Spleen (tissue), 11 donors: ENCODE data around the gene MCM7. TPM values are rescaled to one million over a fixed set of nuclear protein-coding genes. Genes with fewer than 3 reads are reported as not detected.
A peak's percentile ranks its signal among the peaks of the same experiment; 100 is the strongest.

Experiments used
- DNase-seq: peaks from one replicate; pipeline ENCODE4 v3.0.0-alpha.2; 2020
- H3K27ac ChIP-seq, 8 donors: fragments of 200-600 bp; sonication (generic) in 7 of 8; 1 replicate in 4 of 8; 2 replicates in 4 of 8; pipeline versions ENCODE4 v1.5.0 to v1.8.0; 2016 to 2021; ENCODE audit warnings: inconsistent platforms in 4 of 8, mild to moderate bottlenecking in 4 of 8, moderate library complexity in 1 of 8
- H3K27me3 ChIP-seq, 7 donors: fragments of 200-600 bp; sonication (generic) in 6 of 7; replicated peaks in 1 of 7; 1 replicate in 4 of 7; 2 replicates in 3 of 7; pipeline versions ENCODE4 v1.5.0 to v1.8.0; 2016 to 2021; ENCODE audit warnings: inconsistent platforms in 3 of 7, mild to moderate bottlenecking in 1 of 7
- H3K36me3 ChIP-seq, 6 donors: fragments of 200-600 bp; sonication (generic) in 5 of 6; 1 replicate in 4 of 6; 2 replicates in 2 of 6; pipeline versions ENCODE4 v1.5.0 to v1.8.0; 2016 to 2021; ENCODE audit warnings: inconsistent platforms in 2 of 6
- H3K4me1 ChIP-seq, 6 donors: fragments of 200-600 bp; sonication (generic) in 5 of 6; 1 replicate in 3 of 6; 2 replicates in 3 of 6; pipeline versions ENCODE4 v1.5.0 to v1.8.0; 2016 to 2021; ENCODE audit warnings: inconsistent platforms in 3 of 6
- H3K4me3 ChIP-seq, 8 donors: fragments of 200-600 bp; sonication (generic) in 7 of 8; 1 replicate in 4 of 8; 2 replicates in 4 of 8; pipeline versions ENCODE4 v1.5.0 to v1.8.0; 2016 to 2021; ENCODE audit warnings: inconsistent platforms in 4 of 8, mild to moderate bottlenecking in 4 of 8, moderate library complexity in 2 of 8
- H3K9me3 ChIP-seq, 8 donors: fragments of 200-600 bp; sonication (generic) in 7 of 8; 1 replicate in 4 of 8; 2 replicates in 4 of 8; pipeline versions ENCODE4 v1.5.0 to v1.8.0; 2016 to 2021; ENCODE audit warnings: inconsistent platforms in 4 of 8
- POLR2A ChIP-seq, 3 donors: fragments of 450-650 bp; IDR thresholded peaks; one replicate each; pipeline ENCODE4 v1.5.1; 2017; ENCODE audit warnings: antibody characterized with exemption in 3 of 3, mild to moderate bottlenecking in 1 of 3
- POLR2AphosphoS5 ChIP-seq, 3 donors: sonication (generic); formaldehyde crosslinking; IDR thresholded peaks; one replicate each; pipeline ENCODE4 v1.5.1; 2017; ENCODE audit warnings: antibody characterized with exemption in 3 of 3
- WGBS, 5 donors: extraction: QIAGEN DNeasy Blood & Tissue Kit in 3 of 5; methylation state at CpG; one replicate each; pipeline versions ENCODE4 v1.1.5 to v1.1.7; 2013 to 2018; 5-methylcytosine and 5-hydroxymethylcytosine counted together
- intact Hi-C: fragments of 100-400 bp; cut with DNase I; formaldehyde crosslinking; loops from one replicate; pipeline ENCODE4 v1.15.0; 2023; ENCODE audit warnings: low total_unique reads
- polyA plus RNA-seq, 3 donors: library from polyadenylated mRNA; stranded (reverse); fragments of 200-250 nt; gene quantifications; one replicate each; pipeline ENCODE4 v1.2.1, GENCODE V29; 2013
- total RNA-seq, 7 donors: library from RNA; depleted of rRNA in 3 of 7; stranded (reverse); fragments of >200 nt in 3 of 7; fragmentation: NEBNext Ultra II Directional in 4 of 7; extraction: Animal tissue kit (Norgen Biotek cat#: 25700) in 4 of 7; gene quantifications; one replicate each; pipeline versions ENCODE4 v1.1.0 to v1.2.1, GENCODE V29; 2016 to 2021
- TF ChIP-seq, protein P1 (sequence below), 11 experiments: fragments of 200-600 bp in 7 of 11; fragments of 450-650 bp in 4 of 11; sonication (generic) in 4 of 11; IDR thresholded peaks in 8 of 11; conservative IDR thresholded peaks in 3 of 11; 1 replicate in 7 of 11; 2 replicates in 4 of 11; pipeline versions ENCODE4 v1.4.0 to v1.8.0; 2016 to 2021; ENCODE audit warnings: antibody characterized with exemption in 11 of 11, inconsistent platforms in 4 of 11, mild to moderate bottlenecking in 1 of 11
- donor health status: healthy with polysubstance abuse.
- donor health status: DM: no; HTN: no; CAD: no; lungs with moderate emphysema.
- donor health status: DM: no; HTN: no; CAD: no.
- donor health status: Bipolar disorder and iron deficiency.
- donor health status: healthy.
- donor health status: DM: no; HTN: no; CAD: no.
- donor health status: DM: yes; HTN: yes; CAD: no.

The MCM7 gene
- total and polyA plus RNA-seq, 10 donors: 49.5 to 92.7 (median 68.5) TPM

- 72 to 91% (median 89%) methylated on average over 9 of the region's 9 CpGs for WGBS, 5 donors
- Histone ChIP-seq H3K27me3 (no peaks in the 10 kb centered on the region), H3K9me3 (no peaks in the 10 kb centered on the region), H3K27ac (no peak overlapping the region), H3K4me1 (peaks cover 13 to 63% (median 21%) of the 10 kb centered on the region in 6 donors), H3K36me3 (peaks cover 10 to 95% (median 91%) of the 10 kb centered on the region in 6 donors), H3K4me3 (no peak overlapping the region)
- no peak for DNase-seq
- intact Hi-C loops: no loop called here
- TF ChIP-seq, protein P1, sequence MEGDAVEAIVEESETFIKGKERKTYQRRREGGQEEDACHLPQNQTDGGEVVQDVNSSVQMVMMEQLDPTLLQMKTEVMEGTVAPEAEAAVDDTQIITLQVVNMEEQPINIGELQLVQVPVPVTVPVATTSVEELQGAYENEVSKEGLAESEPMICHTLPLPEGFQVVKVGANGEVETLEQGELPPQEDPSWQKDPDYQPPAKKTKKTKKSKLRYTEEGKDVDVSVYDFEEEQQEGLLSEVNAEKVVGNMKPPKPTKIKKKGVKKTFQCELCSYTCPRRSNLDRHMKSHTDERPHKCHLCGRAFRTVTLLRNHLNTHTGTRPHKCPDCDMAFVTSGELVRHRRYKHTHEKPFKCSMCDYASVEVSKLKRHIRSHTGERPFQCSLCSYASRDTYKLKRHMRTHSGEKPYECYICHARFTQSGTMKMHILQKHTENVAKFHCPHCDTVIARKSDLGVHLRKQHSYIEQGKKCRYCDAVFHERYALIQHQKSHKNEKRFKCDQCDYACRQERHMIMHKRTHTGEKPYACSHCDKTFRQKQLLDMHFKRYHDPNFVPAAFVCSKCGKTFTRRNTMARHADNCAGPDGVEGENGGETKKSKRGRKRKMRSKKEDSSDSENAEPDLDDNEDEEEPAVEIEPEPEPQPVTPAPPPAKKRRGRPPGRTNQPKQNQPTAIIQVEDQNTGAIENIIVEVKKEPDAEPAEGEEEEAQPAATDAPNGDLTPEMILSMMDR (IDR thresholded peaks at IDR 0.05 in 8 of 11, conservative IDR thresholded peaks at IDR 0.05 in 3 of 11): no peak
- TF ChIP-seq POLR2A (IDR thresholded peaks at IDR 0.05) (no peak), POLR2AphosphoS5 (IDR thresholded peaks at IDR 0.05) (no peak)
Observed at GRCh38 chr7:100095289-100095688, 5.9 kb downstream of the MCM7 start.

- no peak for DNase-seq
- no peaks in the 10 kb centered on the region for H3K9me3 ChIP-seq
- TF ChIP-seq POLR2AphosphoS5 (IDR thresholded peaks at IDR 0.05) (peak; percentile 24 to 58 (median 48)), POLR2A (IDR thresholded peaks at IDR 0.05) (no peak)
- TF ChIP-seq, protein P1 (IDR thresholded peaks at IDR 0.05 in 8 of 11, conservative IDR thresholded peaks at IDR 0.05 in 3 of 11): no peak
- H3K27ac ChIP-seq: no peak overlapping the region
- 88 to 92% (median 92%) methylated on average over 15 to 16 of the region's 16 CpGs for WGBS, 5 donors
- H3K36me3 ChIP-seq: peaks cover 10 to 92% (median 88%) of the 10 kb centered on the region in 6 donors
- no peaks in the 10 kb centered on the region for H3K27me3 ChIP-seq
- no peak overlapping the region for H3K4me3 ChIP-seq
- intact Hi-C loops: no loop called here
- H3K4me1 ChIP-seq: peaks cover 11 to 63% (median 21%) of the 10 kb centered on the region in 6 donors
Observed at GRCh38 chr7:100093925-100094486, 7.2 kb downstream of the MCM7 start.

- Histone ChIP-seq H3K9me3 (no peaks in the 10 kb centered on the region), H3K4me1 (peaks cover 9 to 61% (median 19%) of the 10 kb centered on the region in 6 donors), H3K4me3 (no peak overlapping the region), H3K27ac (no peak overlapping the region), H3K36me3 (peaks cover 10 to 86% (median 83%) of the 10 kb centered on the region in 6 donors), H3K27me3 (no peaks in the 10 kb centered on the region)
- 58 to 86% (median 77%) methylated on average over 9 to 13 of the region's 13 CpGs for WGBS, 5 donors
- intact Hi-C loops: no loop called here
- no peak for DNase-seq
- no peak for TF ChIP-seq POLR2A (IDR thresholded peaks at IDR 0.05)
- peak in 1 of 3 donors; percentile 33 for TF ChIP-seq POLR2AphosphoS5 (IDR thresholded peaks at IDR 0.05)
- TF ChIP-seq, protein P1 (IDR thresholded peaks at IDR 0.05 in 8 of 11, conservative IDR thresholded peaks at IDR 0.05 in 3 of 11): no peak
Observed at GRCh38 chr7:100093498-100093897, 7.7 kb downstream of the MCM7 start.

GRCh38 chr7:100093054-100093453, 8.1 kb downstream of the MCM7 start:
- Histone ChIP-seq H3K4me3 (no peak overlapping the region), H3K9me3 (no peaks in the 10 kb centered on the region), H3K4me1 (peaks cover 14 to 61% (median 22%) of the 10 kb centered on the region in 6 donors), H3K27ac (no peak overlapping the region), H3K27me3 (no peaks in the 10 kb centered on the region), H3K36me3 (peaks cover 10 to 82% (median 79%) of the 10 kb centered on the region in 6 donors)
- no peak for DNase-seq
- intact Hi-C loops: no loop called here
- WGBS, 5 donors: 54 to 72% (median 64%) methylated on average over 7 to 8 of the region's 8 CpGs
- no peak for TF ChIP-seq POLR2AphosphoS5 (IDR thresholded peaks at IDR 0.05)
- TF ChIP-seq, protein P1 (IDR thresholded peaks at IDR 0.05 in 8 of 11, conservative IDR thresholded peaks at IDR 0.05 in 3 of 11): no peak
- no peak for TF ChIP-seq POLR2A (IDR thresholded peaks at IDR 0.05)
